WTC11 (cell line): ENCODE measurements around the gene LRRC10B. TPM values are rescaled to one million over a fixed set of nuclear protein-coding genes. Genes with fewer than 3 reads are reported as not detected.

Source experiments
- ATAC-seq: fragments of 200-7000 bp; cut with Tn5 transposase; 2 replicates; pipeline ENCODE4 v1.10.0; 2021; ENCODE audit warnings: mild to moderate bottlenecking, moderate library complexity
- CTCF ChIA-PET: fragments of 300-600 bp; sonication (Branson Sonifier 250); formaldehyde crosslinking; loops from one replicate; lab custom pipeline; 2021; ENCODE audit warnings: antibody characterized with exemption; lab: Charles Lee
- POLR2A ChIA-PET: fragments of 350-600 bp; sonication (Branson Sonifier 250); formaldehyde crosslinking; loops from one replicate; lab custom pipeline; 2021; ENCODE audit warnings: antibody characterized with exemption; lab: Charles Lee
- DNase-seq: peaks from one replicate; pipeline ENCODE4 v3.0.0; 2021; ENCODE audit warnings: low spot score
- H3K27ac Mint-ChIP-seq: 2 replicates; pipeline ENCODE4 v1.8.0; 2021; ENCODE audit warnings: mixed read lengths
- H3K27me3 Mint-ChIP-seq: 2 replicates; pipeline ENCODE4 v1.8.0; 2021; ENCODE audit warnings: low read depth, mild to moderate bottlenecking, moderate library complexity, mixed read lengths
- H3K36me3 Mint-ChIP-seq: 2 replicates; pipeline ENCODE4 v1.8.0; 2021; ENCODE audit warnings: mixed read lengths
- H3K4me1 Mint-ChIP-seq: 2 replicates; pipeline ENCODE4 v1.8.0; 2022; ENCODE audit warnings: mixed read lengths
- H3K4me3 Mint-ChIP-seq: 2 replicates; pipeline ENCODE4 v1.8.0; 2021; ENCODE audit warnings: mild to moderate bottlenecking, moderate library complexity, mixed read lengths
- H3K9me3 Mint-ChIP-seq: 2 replicates; pipeline ENCODE4 v1.8.0; 2021; ENCODE audit warnings: mixed read lengths
- ARID4B ChIP-seq: sonication (generic); formaldehyde crosslinking; IDR thresholded peaks from 2 replicates; pipeline ENCODE4 v1.8.0; 2023; ENCODE audit warnings: missing genetic modification reagents, mild to moderate bottlenecking, borderline replicate concordance
- ATF2 ChIP-seq: sonication (generic); formaldehyde crosslinking; IDR thresholded peaks from 2 replicates; pipeline ENCODE4 v1.8.1; 2022; ENCODE audit warnings: low read depth, missing genetic modification reagents, borderline replicate concordance
- ATF3 ChIP-seq: sonication (generic); formaldehyde crosslinking; conservative IDR thresholded peaks from 2 replicates; pipeline ENCODE4 v1.8.1; 2022; ENCODE audit warnings: mild to moderate bottlenecking, missing genetic modification reagents
- CBFB ChIP-seq: sonication (generic); formaldehyde crosslinking; IDR thresholded peaks from 2 replicates; pipeline ENCODE4 v1.8.1; 2022; ENCODE audit warnings: mild to moderate bottlenecking, low read depth, missing genetic modification reagents
- FOXK1 ChIP-seq: sonication (generic); formaldehyde crosslinking; IDR thresholded peaks from 2 replicates; pipeline ENCODE4 v1.8.0; 2022; ENCODE audit warnings: mild to moderate bottlenecking, moderate library complexity, missing genetic modification reagents
- FOXP1 ChIP-seq: sonication (generic); formaldehyde crosslinking; IDR thresholded peaks from 2 replicates; pipeline ENCODE4 v1.8.0; 2022; ENCODE audit warnings: missing genetic modification reagents, mild to moderate bottlenecking, moderate library complexity, borderline replicate concordance
- HMGA2 ChIP-seq: fragments of 250-450 bp; sonication (Bioruptor Pico); IDR thresholded peaks from 2 replicates; pipeline ENCODE4 v1.4.0; 2021; ENCODE audit warnings: mild to moderate bottlenecking, moderate library complexity
- HMGXB4 ChIP-seq: sonication (generic); formaldehyde crosslinking; IDR thresholded peaks from 2 replicates; pipeline ENCODE4 v1.8.1; 2023; ENCODE audit warnings: mild to moderate bottlenecking, moderate library complexity, missing genetic modification reagents
- IRF2 ChIP-seq: sonication (generic); formaldehyde crosslinking; IDR thresholded peaks from 2 replicates; pipeline ENCODE4 v1.8.0; 2022; ENCODE audit warnings: low read depth, missing genetic modification reagents, borderline replicate concordance
- MYBL2 ChIP-seq: sonication (generic); formaldehyde crosslinking; IDR thresholded peaks from 2 replicates; pipeline ENCODE4 v1.8.1; 2023; ENCODE audit warnings: mild to moderate bottlenecking, moderate library complexity, missing genetic modification reagents
- SMAD4 ChIP-seq: sonication (generic); formaldehyde crosslinking; IDR thresholded peaks from 2 replicates; pipeline ENCODE4 v1.8.0; 2022; ENCODE audit warnings: mild to moderate bottlenecking, missing genetic modification reagents
- SP1 ChIP-seq: sonication (generic); formaldehyde crosslinking; conservative IDR thresholded peaks from 2 replicates; pipeline ENCODE4 v1.8.1; 2022; ENCODE audit warnings: missing genetic modification reagents
- ZNF121 ChIP-seq: sonication (generic); formaldehyde crosslinking; IDR thresholded peaks from 2 replicates; pipeline ENCODE4 v1.8.0; 2023; ENCODE audit warnings: missing genetic modification reagents
- ZNF671 ChIP-seq: fragments of 250-450 bp; sonication (Bioruptor Pico); IDR thresholded peaks from 2 replicates; pipeline ENCODE4 v1.8.0; 2021; ENCODE audit warnings: mild to moderate bottlenecking
- total RNA-seq: library from RNA; stranded (reverse); gene quantifications from 3 replicates; pipeline ENCODE4 v1.2.3, GENCODE V29; 2021
- TF ChIP-seq, protein P1 (sequence below): sonication (generic); formaldehyde crosslinking; IDR thresholded peaks from 2 replicates; pipeline ENCODE4 v1.8.1; 2023; ENCODE audit warnings: mild to moderate bottlenecking, missing genetic modification reagents, borderline replicate concordance
- TF ChIP-seq, protein P2 (sequence below): sonication (generic); formaldehyde crosslinking; IDR thresholded peaks from 2 replicates; pipeline ENCODE4 v1.8.0; 2022; ENCODE audit warnings: missing genetic modification reagents
- TF ChIP-seq, protein P3 (sequence below): sonication (generic); formaldehyde crosslinking; IDR thresholded peaks from 2 replicates; pipeline ENCODE4 v1.8.1; 2023; ENCODE audit warnings: mild to moderate bottlenecking, missing genetic modification reagents
- TF ChIP-seq, protein P4 (sequence below): sonication (generic); formaldehyde crosslinking; IDR thresholded peaks from 2 replicates; pipeline ENCODE4 v1.8.1; 2022; ENCODE audit warnings: missing genetic modification reagents, borderline replicate concordance

The LRRC10B gene
- total RNA-seq, 1 experiment from 2014 or later: 1.5 TPM

DNA sequence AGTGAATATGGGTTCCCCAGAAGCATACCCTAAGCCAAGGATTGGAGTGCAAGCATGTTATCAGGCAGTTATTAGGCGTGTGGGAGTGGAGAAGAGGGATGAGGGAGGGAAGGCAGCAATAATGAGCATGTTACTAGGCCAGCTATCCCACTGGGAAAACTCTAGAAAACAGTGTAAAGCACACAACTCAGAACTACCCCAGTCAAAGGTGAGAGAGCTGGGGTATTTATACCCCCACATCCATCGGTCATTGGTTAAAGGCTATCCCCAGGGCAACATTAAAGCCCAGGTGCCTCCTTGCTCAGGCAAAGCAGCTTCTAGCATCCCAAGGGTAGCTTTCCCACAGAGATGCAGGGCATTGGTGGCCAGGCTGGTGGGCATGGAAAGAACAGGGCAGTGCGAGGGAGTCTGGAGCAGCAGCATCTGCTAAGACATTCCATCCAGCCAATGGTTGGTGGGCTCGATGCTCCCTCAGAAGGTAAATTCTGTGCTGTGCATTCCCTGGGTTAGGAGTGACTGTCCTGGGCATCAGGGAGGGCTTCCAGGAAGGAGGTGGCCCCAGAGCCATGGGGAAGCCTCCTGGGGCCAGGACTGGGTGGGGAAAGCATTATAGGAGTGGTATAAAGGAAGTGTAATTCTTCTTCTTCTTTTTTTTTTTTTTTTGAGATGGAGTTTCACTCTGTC is 21.1 kb upstream of the LRRC10B start:
- no peak overlapping the region; the same call in 1 of the 2 replicates for H3K27ac Mint-ChIP-seq
- no peak overlapping the region for H3K4me3 Mint-ChIP-seq

More for the DNA sequence above, 21.1 kb upstream of the LRRC10B start:
- Mint-ChIP-seq H3K27me3 (peaks cover 9% of the 10 kb centered on the region; the same call in 1 of the 2 replicates), H3K36me3 (0 out of 2 replicates have a peak, but pooled peaks cover 2% of the 10 kb centered on the region), H3K4me1 (peaks cover 42% of the 10 kb centered on the region), H3K9me3 (no peaks in the 10 kb centered on the region)
- CTCF ChIA-PET: interaction anchor here (1.0 to 11.7 kb wide), 6 partner anchors 10 to 151 kb away, joined by 3 to 552 read pairs (median 8); partner anchors contain the start of gene LRRC10B
- ATAC-seq: no peak
- DNase-seq: no peak
- POLR2A ChIA-PET: no interaction called here
- TF ChIP-seq SP1 (CRISPR knock-in tag): no peak
- no peak for TF ChIP-seq FOXP1 (CRISPR knock-in tag)
- no peak for TF ChIP-seq HMGXB4
- TF ChIP-seq CBFB (CRISPR knock-in tag): no peak
- TF ChIP-seq, protein P1, sequence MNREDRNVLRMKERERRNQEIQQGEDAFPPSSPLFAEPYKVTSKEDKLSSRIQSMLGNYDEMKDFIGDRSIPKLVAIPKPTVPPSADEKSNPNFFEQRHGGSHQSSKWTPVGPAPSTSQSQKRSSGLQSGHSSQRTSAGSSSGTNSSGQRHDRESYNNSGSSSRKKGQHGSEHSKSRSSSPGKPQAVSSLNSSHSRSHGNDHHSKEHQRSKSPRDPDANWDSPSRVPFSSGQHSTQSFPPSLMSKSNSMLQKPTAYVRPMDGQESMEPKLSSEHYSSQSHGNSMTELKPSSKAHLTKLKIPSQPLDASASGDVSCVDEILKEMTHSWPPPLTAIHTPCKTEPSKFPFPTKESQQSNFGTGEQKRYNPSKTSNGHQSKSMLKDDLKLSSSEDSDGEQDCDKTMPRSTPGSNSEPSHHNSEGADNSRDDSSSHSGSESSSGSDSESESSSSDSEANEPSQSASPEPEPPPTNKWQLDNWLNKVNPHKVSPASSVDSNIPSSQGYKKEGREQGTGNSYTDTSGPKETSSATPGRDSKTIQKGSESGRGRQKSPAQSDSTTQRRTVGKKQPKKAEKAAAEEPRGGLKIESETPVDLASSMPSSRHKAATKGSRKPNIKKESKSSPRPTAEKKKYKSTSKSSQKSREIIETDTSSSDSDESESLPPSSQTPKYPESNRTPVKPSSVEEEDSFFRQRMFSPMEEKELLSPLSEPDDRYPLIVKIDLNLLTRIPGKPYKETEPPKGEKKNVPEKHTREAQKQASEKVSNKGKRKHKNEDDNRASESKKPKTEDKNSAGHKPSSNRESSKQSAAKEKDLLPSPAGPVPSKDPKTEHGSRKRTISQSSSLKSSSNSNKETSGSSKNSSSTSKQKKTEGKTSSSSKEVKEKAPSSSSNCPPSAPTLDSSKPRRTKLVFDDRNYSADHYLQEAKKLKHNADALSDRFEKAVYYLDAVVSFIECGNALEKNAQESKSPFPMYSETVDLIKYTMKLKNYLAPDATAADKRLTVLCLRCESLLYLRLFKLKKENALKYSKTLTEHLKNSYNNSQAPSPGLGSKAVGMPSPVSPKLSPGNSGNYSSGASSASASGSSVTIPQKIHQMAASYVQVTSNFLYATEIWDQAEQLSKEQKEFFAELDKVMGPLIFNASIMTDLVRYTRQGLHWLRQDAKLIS (CRISPR knock-in tag): no peak
- TF ChIP-seq ATF2: no peak
- TF ChIP-seq, protein P2, sequence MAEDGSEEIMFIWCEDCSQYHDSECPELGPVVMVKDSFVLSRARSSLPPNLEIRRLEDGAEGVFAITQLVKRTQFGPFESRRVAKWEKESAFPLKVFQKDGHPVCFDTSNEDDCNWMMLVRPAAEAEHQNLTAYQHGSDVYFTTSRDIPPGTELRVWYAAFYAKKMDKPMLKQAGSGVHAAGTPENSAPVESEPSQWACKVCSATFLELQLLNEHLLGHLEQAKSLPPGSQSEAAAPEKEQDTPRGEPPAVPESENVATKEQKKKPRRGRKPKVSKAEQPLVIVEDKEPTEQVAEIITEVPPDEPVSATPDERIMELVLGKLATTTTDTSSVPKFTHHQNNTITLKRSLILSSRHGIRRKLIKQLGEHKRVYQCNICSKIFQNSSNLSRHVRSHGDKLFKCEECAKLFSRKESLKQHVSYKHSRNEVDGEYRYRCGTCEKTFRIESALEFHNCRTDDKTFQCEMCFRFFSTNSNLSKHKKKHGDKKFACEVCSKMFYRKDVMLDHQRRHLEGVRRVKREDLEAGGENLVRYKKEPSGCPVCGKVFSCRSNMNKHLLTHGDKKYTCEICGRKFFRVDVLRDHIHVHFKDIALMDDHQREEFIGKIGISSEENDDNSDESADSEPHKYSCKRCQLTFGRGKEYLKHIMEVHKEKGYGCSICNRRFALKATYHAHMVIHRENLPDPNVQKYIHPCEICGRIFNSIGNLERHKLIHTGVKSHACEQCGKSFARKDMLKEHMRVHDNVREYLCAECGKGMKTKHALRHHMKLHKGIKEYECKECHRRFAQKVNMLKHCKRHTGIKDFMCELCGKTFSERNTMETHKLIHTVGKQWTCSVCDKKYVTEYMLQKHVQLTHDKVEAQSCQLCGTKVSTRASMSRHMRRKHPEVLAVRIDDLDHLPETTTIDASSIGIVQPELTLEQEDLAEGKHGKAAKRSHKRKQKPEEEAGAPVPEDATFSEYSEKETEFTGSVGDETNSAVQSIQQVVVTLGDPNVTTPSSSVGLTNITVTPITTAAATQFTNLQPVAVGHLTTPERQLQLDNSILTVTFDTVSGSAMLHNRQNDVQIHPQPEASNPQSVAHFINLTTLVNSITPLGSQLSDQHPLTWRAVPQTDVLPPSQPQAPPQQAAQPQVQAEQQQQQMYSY: no peak
- TF ChIP-seq MYBL2 (CRISPR knock-in tag): no peak
- TF ChIP-seq, protein P3, sequence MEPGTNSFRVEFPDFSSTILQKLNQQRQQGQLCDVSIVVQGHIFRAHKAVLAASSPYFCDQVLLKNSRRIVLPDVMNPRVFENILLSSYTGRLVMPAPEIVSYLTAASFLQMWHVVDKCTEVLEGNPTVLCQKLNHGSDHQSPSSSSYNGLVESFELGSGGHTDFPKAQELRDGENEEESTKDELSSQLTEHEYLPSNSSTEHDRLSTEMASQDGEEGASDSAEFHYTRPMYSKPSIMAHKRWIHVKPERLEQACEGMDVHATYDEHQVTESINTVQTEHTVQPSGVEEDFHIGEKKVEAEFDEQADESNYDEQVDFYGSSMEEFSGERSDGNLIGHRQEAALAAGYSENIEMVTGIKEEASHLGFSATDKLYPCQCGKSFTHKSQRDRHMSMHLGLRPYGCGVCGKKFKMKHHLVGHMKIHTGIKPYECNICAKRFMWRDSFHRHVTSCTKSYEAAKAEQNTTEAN (CRISPR knock-in tag): no peak
- no peak for TF ChIP-seq ZNF671 (CRISPR knock-in tag)
- TF ChIP-seq ZNF121 (CRISPR knock-in tag): no peak
- TF ChIP-seq, protein P4, sequence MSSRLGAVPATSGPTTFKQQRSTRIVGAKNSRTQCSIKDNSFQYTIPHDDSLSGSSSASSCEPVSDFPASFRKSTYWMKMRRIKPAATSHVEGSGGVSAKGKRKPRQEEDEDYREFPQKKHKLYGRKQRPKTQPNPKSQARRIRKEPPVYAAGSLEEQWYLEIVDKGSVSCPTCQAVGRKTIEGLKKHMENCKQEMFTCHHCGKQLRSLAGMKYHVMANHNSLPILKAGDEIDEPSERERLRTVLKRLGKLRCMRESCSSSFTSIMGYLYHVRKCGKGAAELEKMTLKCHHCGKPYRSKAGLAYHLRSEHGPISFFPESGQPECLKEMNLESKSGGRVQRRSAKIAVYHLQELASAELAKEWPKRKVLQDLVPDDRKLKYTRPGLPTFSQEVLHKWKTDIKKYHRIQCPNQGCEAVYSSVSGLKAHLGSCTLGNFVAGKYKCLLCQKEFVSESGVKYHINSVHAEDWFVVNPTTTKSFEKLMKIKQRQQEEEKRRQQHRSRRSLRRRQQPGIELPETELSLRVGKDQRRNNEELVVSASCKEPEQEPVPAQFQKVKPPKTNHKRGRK: no peak
- TF ChIP-seq ATF3 (CRISPR knock-in tag): no peak
- no peak for TF ChIP-seq IRF2
- no peak for TF ChIP-seq ARID4B (CRISPR knock-in tag)
- TF ChIP-seq HMGA2 (CRISPR knock-in tag): no peak
- TF ChIP-seq FOXK1 (CRISPR knock-in tag): no peak
- no peak for TF ChIP-seq SMAD4 (CRISPR knock-in tag)
